ENCODE results near the gene ITGB5. TPM values are rescaled to one million over a fixed set of nuclear protein-coding genes. Genes with fewer than 3 reads are reported as not detected.

Gene ITGB5
- total and polyA plus RNA-seq, 4 donors: 32.3 to 134 (median 60.7) TPM

GRCh38 chr3:124741027-124741426, 146.1 kb downstream of the ITGB5 start:
- no peaks in the 10 kb centered on the region for H3K27me3 ChIP-seq (ENCODE audit: control insufficient read depth, insufficient read depth, low read length)
- no peaks in the 10 kb centered on the region for H3K4me1 ChIP-seq (ENCODE audit: control insufficient read depth, insufficient read depth, low read length)
- H3K4me3 ChIP-seq (ENCODE audit: low read depth, low read length): no peak overlapping the region
- H3K36me3 ChIP-seq (ENCODE audit: control insufficient read depth, insufficient read depth, low read length): peaks cover 36% of the 10 kb centered on the region
- no peak overlapping the region for H3K27ac ChIP-seq (ENCODE audit: low read depth, low read length)
- DNase-seq (ENCODE audit: low read depth in 4 of 6, low spot score in 6 of 6): no peak
- 93% methylated on average over 6 of the region's 6 CpGs for WGBS (ENCODE audit: insufficient coverage)
- H3K9me3 ChIP-seq (ENCODE audit: control insufficient read depth, insufficient read depth, low read length): no peaks in the 10 kb centered on the region

GRCh38 chr3:124731760-124732159, 155.4 kb downstream of the ITGB5 start:
- no peaks in the 10 kb centered on the region for H3K27me3 ChIP-seq (ENCODE audit: control insufficient read depth, insufficient read depth, low read length)
- peaks cover 6% of the 10 kb centered on the region for H3K36me3 ChIP-seq (ENCODE audit: control insufficient read depth, insufficient read depth, low read length)
- no peak overlapping the region for H3K27ac ChIP-seq (ENCODE audit: low read depth, low read length)
- no peak overlapping the region for H3K4me3 ChIP-seq (ENCODE audit: low read depth, low read length)
- peaks cover 13% of the 10 kb centered on the region for H3K4me1 ChIP-seq (ENCODE audit: control insufficient read depth, insufficient read depth, low read length)
- DNase-seq (ENCODE audit: low read depth in 4 of 6, low spot score in 6 of 6): no peak
- 90% methylated on average over 2 of the region's 4 CpGs for WGBS (ENCODE audit: insufficient coverage)
- H3K9me3 ChIP-seq (ENCODE audit: control insufficient read depth, insufficient read depth, low read length): no peaks in the 10 kb centered on the region

DNA sequence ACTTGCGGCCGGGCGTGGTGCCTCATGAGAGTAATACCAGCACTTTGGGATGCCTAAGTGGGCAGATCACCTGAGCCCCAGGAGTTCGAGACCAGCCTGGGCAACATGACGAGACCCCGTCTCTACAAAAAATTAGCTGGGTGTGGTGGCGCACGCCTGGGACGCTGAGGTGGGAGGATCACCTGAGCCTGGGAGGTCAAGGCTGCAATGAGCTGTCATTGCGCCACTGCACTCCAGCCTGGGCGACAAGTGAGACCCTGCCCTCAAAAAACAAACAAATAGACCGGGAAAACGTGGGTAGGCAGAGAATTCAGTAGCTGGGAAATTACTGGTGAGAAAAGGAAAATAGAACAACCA, 156.2 kb downstream of the ITGB5 start:
- H3K36me3 ChIP-seq (ENCODE audit: control insufficient read depth, insufficient read depth, low read length): peaks cover 5% of the 10 kb centered on the region
- H3K4me1 ChIP-seq (ENCODE audit: control insufficient read depth, insufficient read depth, low read length): peaks cover 13% of the 10 kb centered on the region
- H3K27ac ChIP-seq (ENCODE audit: low read depth, low read length): no peak overlapping the region
- no peaks in the 10 kb centered on the region for H3K27me3 ChIP-seq (ENCODE audit: control insufficient read depth, insufficient read depth, low read length)
- H3K9me3 ChIP-seq (ENCODE audit: control insufficient read depth, insufficient read depth, low read length): no peaks in the 10 kb centered on the region
- DNase-seq (ENCODE audit: low read depth in 4 of 6, low spot score in 6 of 6): no peak
- peak overlapping the region; percentile 93 for H3K4me3 ChIP-seq (ENCODE audit: low read depth, low read length)
- WGBS (ENCODE audit: insufficient coverage): 5% methylated on average over 9 of the region's 13 CpGs

DNA sequence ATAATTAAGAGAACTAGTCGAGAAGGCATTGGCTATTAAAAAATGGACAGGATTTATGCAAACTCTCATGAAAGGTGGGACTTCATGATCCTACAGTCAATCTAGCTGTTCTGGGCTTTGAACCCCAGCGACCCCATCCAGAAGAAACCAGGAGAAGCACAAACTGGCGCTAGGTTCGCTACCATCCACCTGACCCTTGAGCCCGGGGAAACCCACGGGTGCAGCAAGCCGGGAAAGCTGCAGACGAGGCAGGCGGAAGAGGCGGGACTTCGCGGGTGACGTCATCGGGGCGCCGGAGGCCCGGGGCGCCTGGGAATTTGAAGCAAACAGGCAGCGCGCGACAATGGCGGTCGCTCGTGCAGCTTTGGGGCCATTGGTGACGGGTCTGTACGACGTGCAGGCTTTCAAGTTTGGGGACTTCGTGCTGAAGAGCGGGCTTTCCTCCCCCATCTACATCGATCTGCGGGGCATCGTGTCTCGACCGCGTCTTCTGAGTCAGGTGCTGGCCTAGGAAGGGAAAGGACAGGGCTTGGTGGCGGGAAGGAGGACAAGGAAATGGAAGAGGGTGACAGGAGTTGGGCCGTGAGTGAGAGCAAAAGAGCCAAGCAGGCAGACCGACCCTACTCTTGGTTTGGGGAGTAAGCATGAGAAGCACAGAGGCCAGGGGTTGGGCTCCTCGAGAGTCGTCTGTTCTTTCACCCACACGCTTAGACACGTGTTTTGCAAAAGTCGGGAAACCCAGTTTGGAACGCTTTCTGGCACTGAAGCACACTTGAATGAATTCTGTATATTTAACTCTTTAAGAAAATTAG, 156.8 kb downstream of the ITGB5 start, which contains the start of gene UMPS:
Gene UMPS, plus strand, starts transcription at position 324 of the 812 bp plus-strand sequence. Its CDS starts 20 bp downstream, at position 344.
- WGBS (ENCODE audit: insufficient coverage): under 1% methylated on average over 32 of the region's 44 CpGs
- peaks cover 13% of the 10 kb centered on the region for H3K4me1 ChIP-seq (ENCODE audit: control insufficient read depth, insufficient read depth, low read length)
- peak; percentile 70 to 97 (median 82) for DNase-seq (ENCODE audit: low read depth in 4 of 6, low spot score in 6 of 6)
- no peaks in the 10 kb centered on the region for H3K27me3 ChIP-seq (ENCODE audit: control insufficient read depth, insufficient read depth, low read length)
- H3K4me3 ChIP-seq (ENCODE audit: low read depth, low read length): peak within 1 kb of the TSS; percentile 93
- H3K36me3 ChIP-seq (ENCODE audit: control insufficient read depth, insufficient read depth, low read length): peaks cover 3% of the 10 kb centered on the region
- peak within 1 kb of the TSS; percentile 63 for H3K27ac ChIP-seq (ENCODE audit: low read depth, low read length)
- H3K9me3 ChIP-seq (ENCODE audit: control insufficient read depth, insufficient read depth, low read length): no peaks in the 10 kb centered on the region

GRCh38 chr3:124722589-124722988, 164.6 kb downstream of the ITGB5 start:
- H3K4me1 ChIP-seq (ENCODE audit: control insufficient read depth, insufficient read depth, low read length): no peaks in the 10 kb centered on the region
- WGBS (ENCODE audit: insufficient coverage): 45% methylated on average over 2 of the region's 2 CpGs
- peaks cover 15% of the 10 kb centered on the region for H3K36me3 ChIP-seq (ENCODE audit: control insufficient read depth, insufficient read depth, low read length)
- H3K27me3 ChIP-seq (ENCODE audit: control insufficient read depth, insufficient read depth, low read length): no peaks in the 10 kb centered on the region
- no peak overlapping the region for H3K27ac ChIP-seq (ENCODE audit: low read depth, low read length)
- no peaks in the 10 kb centered on the region for H3K9me3 ChIP-seq (ENCODE audit: control insufficient read depth, insufficient read depth, low read length)
- H3K4me3 ChIP-seq (ENCODE audit: low read depth, low read length): no peak overlapping the region
- no peak for DNase-seq (ENCODE audit: low read depth in 4 of 6, low spot score in 6 of 6)

GRCh38 chr3:124714223-124714853, 172.8 kb downstream of the ITGB5 start:
- no peak overlapping the region for H3K27ac ChIP-seq (ENCODE audit: low read depth, low read length)
- H3K27me3 ChIP-seq (ENCODE audit: control insufficient read depth, insufficient read depth, low read length): no peaks in the 10 kb centered on the region
- no peak overlapping the region for H3K4me3 ChIP-seq (ENCODE audit: low read depth, low read length)
- H3K4me1 ChIP-seq (ENCODE audit: control insufficient read depth, insufficient read depth, low read length): no peaks in the 10 kb centered on the region
- H3K9me3 ChIP-seq (ENCODE audit: control insufficient read depth, insufficient read depth, low read length): no peaks in the 10 kb centered on the region
- WGBS (ENCODE audit: insufficient coverage): 79% methylated on average over 3 of the region's 11 CpGs
- no peak for DNase-seq (ENCODE audit: low read depth in 4 of 6, low spot score in 6 of 6)
- peaks cover 22% of the 10 kb centered on the region for H3K36me3 ChIP-seq (ENCODE audit: control insufficient read depth, insufficient read depth, low read length)

Small RNA genes within 50 kb of the gene (small RNA-seq; reads per million reads assigned to genes)
- gene MIR544B (ENCODE audit: low replicate concordance): not detected

Other genes starting within 250 kb of the ITGB5 start
- 10 to 100 TPM; 24.0 to 33.6 TPM for gene UMPS, start 156.9 kb downstream of the ITGB5 start, total RNA-seq
- 10 to 100 TPM; 31.4 to 31.6 TPM for gene UMPS, start 156.9 kb downstream of the ITGB5 start, polyA plus RNA-seq (ENCODE audit: insufficient read length in 2 of 2)
- under 1 TPM in 1 of 2 donors, not detected in 1; 0.06 TPM for gene MUC13, start 47.4 kb upstream of the ITGB5 start, total RNA-seq
- gene MUC13, start 47.4 kb upstream of the ITGB5 start, polyA plus RNA-seq (ENCODE audit: insufficient read length in 2 of 2): not detected
- gene HEG1, start 168.6 kb upstream of the ITGB5 start, total RNA-seq: 10 to 100 TPM; 26.4 to 32.5 TPM
- 10 to 100 TPM; 20.2 to 26.3 TPM for gene HEG1, start 168.6 kb upstream of the ITGB5 start, polyA plus RNA-seq (ENCODE audit: insufficient read length in 2 of 2)

Measured in spinal cord (tissue), 10 donors.